Ishikawa (cell line): ENCODE data around the gene ENTPD1.

Source experiments
- CEBPB ChIP-seq: IDR thresholded peaks from 2 replicates; pipeline ENCODE4 v1.6.1; 2012
- CREB1 ChIP-seq: IDR thresholded peaks from 2 replicates; pipeline ENCODE4 v1.6.1; 2012; ENCODE audit warnings: low read depth
- EP300 ChIP-seq: IDR thresholded peaks from 2 replicates; pipeline ENCODE4 v1.6.1; 2012; ENCODE audit warnings: borderline replicate concordance
- FOXM1 ChIP-seq: IDR thresholded peaks from 2 replicates; pipeline ENCODE4 v1.6.1; 2012; ENCODE audit warnings: low read depth, borderline replicate concordance
- MAX ChIP-seq: IDR thresholded peaks from 2 replicates; pipeline ENCODE4 v1.6.1; 2012
- NFIC ChIP-seq: IDR thresholded peaks from 2 replicates; pipeline ENCODE4 v1.6.1; 2012
- RAD21 ChIP-seq: IDR thresholded peaks from 2 replicates; pipeline ENCODE4 v1.6.1; 2012; ENCODE audit warnings: low read depth
- REST ChIP-seq: IDR thresholded peaks from 2 replicates; pipeline ENCODE4 v1.6.1; 2012; ENCODE audit warnings: low read depth, mild to moderate bottlenecking
- TAF1 ChIP-seq: IDR thresholded peaks from 2 replicates; pipeline ENCODE4 v1.6.1; 2012; ENCODE audit warnings: low read depth, mild to moderate bottlenecking
- TEAD4 ChIP-seq: IDR thresholded peaks from 2 replicates; pipeline ENCODE4 v1.6.1; 2012
- YY1 ChIP-seq: IDR thresholded peaks from 2 replicates; pipeline ENCODE4 v1.6.1; 2012; ENCODE audit warnings: low read depth
- ZBTB7A ChIP-seq: IDR thresholded peaks from 2 replicates; pipeline ENCODE4 v1.6.1; 2012; ENCODE audit warnings: low read depth

- TF ChIP-seq CREB1 (no peak), REST (no peak), EP300 (peak; percentile 51), CEBPB (0 out of 2 replicates have a peak, but pooled peaks have one; percentile 2), YY1 (0 out of 2 replicates have a peak, but pooled peaks have one; percentile 17), RAD21 (peak; percentile 51), TAF1 (no peak), MAX (peak; percentile 87), FOXM1 (0 out of 2 replicates have a peak, but pooled peaks have one; percentile 23), TEAD4 (no peak), ZBTB7A (no peak; the same call in 1 of the 2 replicates), NFIC (peak; percentile 85)
Observed at GRCh38 chr10:95741807-95742467, 14.0 kb upstream of the ENTPD1 start.
